Panc1 (cell line): ENCODE measurements around the gene ATPAF2. TPM values are rescaled to one million over a fixed set of nuclear protein-coding genes. Genes with fewer than 3 reads are reported as not detected.

Source experiments
- ATAC-seq: fragments of 200-7000 bp; cut with Tn5 transposase; 2 replicates; pipeline ENCODE4 v1.9.1; 2020; ENCODE audit warnings: mild to moderate bottlenecking, moderate library complexity
- BruUV-seq: library from RNA; stranded (reverse); fragments of 400-500 nt; replicated peaks from 2 replicates; lab custom pipeline; 2021; lab: Mats Ljungman, UMichigan
- CTCF ChIA-PET: fragments of 300-600 bp; sonication (Branson Sonifier 250); formaldehyde crosslinking; loops from one replicate; lab custom pipeline; 2022; ENCODE audit warnings: antibody characterized with exemption; lab: Charles Lee
- POLR2A ChIA-PET: fragments of 300-600 bp; sonication (Branson Sonifier 250); formaldehyde crosslinking; loops from one replicate; lab custom pipeline; 2022; ENCODE audit warnings: antibody characterized with exemption; lab: Charles Lee
- DNase-seq: peaks from one replicate; pipeline ENCODE4 v3.0.0-alpha.2; 2010; ENCODE audit warnings: low read depth, low spot score
- H3K27ac ChIP-seq: 2 replicates; pipeline ENCODE4 v1.5.1; 2011; ENCODE audit warnings: mild to moderate bottlenecking, low read length, inconsistent platforms
- H3K27me3 ChIP-seq: fragments of 200-500 bp; sonication (Bioruptor generic); 2 replicates; pipeline ENCODE4 v1.6.0; 2014; ENCODE audit warnings: low read length, inconsistent platforms; ENCODE audit not compliant: control insufficient read depth, insufficient read depth
- H3K36me3 ChIP-seq: fragments of 200-500 bp; sonication (Bioruptor generic); 2 replicates; pipeline ENCODE4 v1.5.1; 2014; ENCODE audit warnings: inconsistent platforms, mild to moderate bottlenecking, low read length, moderate library complexity; ENCODE audit not compliant: control insufficient read depth, insufficient read depth
- H3K4me1 ChIP-seq: 2 replicates; pipeline ENCODE4 v1.5.1; 2011; ENCODE audit warnings: inconsistent platforms, mild to moderate bottlenecking, low read length, moderate library complexity; ENCODE audit not compliant: control insufficient read depth, insufficient read depth
- H3K4me3 ChIP-seq, 2 experiments: 2 replicates each; pipeline ENCODE4 v1.5.1; 2011 to 2012; ENCODE audit warnings: low read depth in 2 of 2, low read length in 2 of 2, mild to moderate bottlenecking in 2 of 2, inconsistent platforms in 1 of 2, moderate library complexity in 1 of 2
- H3K9me3 ChIP-seq: fragments of 200-500 bp; sonication (Bioruptor generic); 2 replicates; pipeline ENCODE4 v1.5.1; 2014; ENCODE audit warnings: low read depth, mild to moderate bottlenecking, inconsistent platforms, low read length, moderate library complexity; ENCODE audit not compliant: control insufficient read depth, insufficient read depth
- POLR2AphosphoS5 ChIP-seq: IDR thresholded peaks from 2 replicates; pipeline ENCODE4 v1.6.1; 2012; ENCODE audit warnings: mild to moderate bottlenecking, low read depth, low read length, moderate library complexity
- SIN3A ChIP-seq: IDR thresholded peaks from 2 replicates; pipeline ENCODE4 v1.6.1; 2012; ENCODE audit warnings: low read depth, mild to moderate bottlenecking, low read length, moderate library complexity, borderline replicate concordance; ENCODE audit not compliant: insufficient read depth
- TCF7L2 ChIP-seq: IDR thresholded peaks from 2 replicates; pipeline ENCODE4 v1.6.1; 2011; ENCODE audit warnings: mild to moderate bottlenecking, low read depth, low read length, inconsistent platforms
- in situ Hi-C: cut with HindIII; loops from 2 replicates; pipeline ENCODE4 v1.10.0; 2016; ENCODE audit warnings: low sequenced_read_pairs, low pct_unique_long_range_greater_than_20kb
- intact Hi-C: fragments of 100-400 bp; cut with micrococcal nuclease; formaldehyde crosslinking; loops from one replicate; pipeline ENCODE4 v1.10.0; 2022; ENCODE audit not compliant: unreplicated experiment
- total RNA-seq: library from RNA; stranded (reverse); gene quantifications from one replicate; pipeline ENCODE4 v1.2.1, GENCODE V29; 2021; ENCODE audit not compliant: unreplicated experiment
- TF ChIP-seq, protein P1 (sequence below): fragments of 450-650 bp; IDR thresholded peaks from 2 replicates; pipeline ENCODE4 v1.5.1; 2017; ENCODE audit warnings: mild to moderate bottlenecking
- TF ChIP-seq, protein P2 (sequence below), 2 experiments: IDR thresholded peaks; 2 replicates each; pipeline ENCODE4 v1.6.1; 2011 to 2012; ENCODE audit warnings: low read depth in 2 of 2, control low read depth in 1 of 2, low read length in 1 of 2, mild to moderate bottlenecking in 1 of 2, moderate library complexity in 1 of 2; ENCODE audit not compliant: insufficient read depth in 1 of 2

Gene ATPAF2
- total RNA-seq, 1 experiment from 2014 or later = 22.3 TPM

DNA sequence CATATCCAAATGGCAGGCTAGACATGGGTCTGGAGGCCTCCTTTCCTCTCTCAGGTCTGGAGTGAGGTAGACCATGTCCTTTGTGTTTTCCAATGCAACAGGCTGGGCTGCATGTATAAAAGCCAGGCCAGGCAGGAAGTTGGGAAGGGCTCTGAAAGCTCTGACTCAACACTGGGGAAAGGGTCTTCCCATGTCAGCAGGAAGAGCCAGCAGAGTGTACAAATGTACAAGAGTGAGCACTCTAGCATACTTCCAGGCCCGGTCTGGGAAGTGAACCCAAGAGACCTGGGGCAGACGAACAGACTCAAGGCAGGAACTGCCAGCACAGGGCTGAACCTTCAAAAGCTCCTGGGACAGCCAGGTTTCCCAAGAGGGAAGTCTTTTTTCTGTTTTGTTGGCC is 7.0 kb downstream of the ATPAF2 start:
- Histone ChIP-seq H3K9me3 (no peaks in the 10 kb centered on the region), H3K4me1 (no peaks in the 10 kb centered on the region), H3K4me3 (no peak overlapping the region), H3K36me3 (no peaks in the 10 kb centered on the region), H3K27me3 (no peaks in the 10 kb centered on the region), H3K27ac (0 out of 2 replicates have a peak overlapping the region, but pooled peaks have one; percentile 7)
- no peak for DNase-seq
- ChIA-PET POLR2A (no interaction called here), CTCF (no interaction called here)
- TF ChIP-seq, protein P1, sequence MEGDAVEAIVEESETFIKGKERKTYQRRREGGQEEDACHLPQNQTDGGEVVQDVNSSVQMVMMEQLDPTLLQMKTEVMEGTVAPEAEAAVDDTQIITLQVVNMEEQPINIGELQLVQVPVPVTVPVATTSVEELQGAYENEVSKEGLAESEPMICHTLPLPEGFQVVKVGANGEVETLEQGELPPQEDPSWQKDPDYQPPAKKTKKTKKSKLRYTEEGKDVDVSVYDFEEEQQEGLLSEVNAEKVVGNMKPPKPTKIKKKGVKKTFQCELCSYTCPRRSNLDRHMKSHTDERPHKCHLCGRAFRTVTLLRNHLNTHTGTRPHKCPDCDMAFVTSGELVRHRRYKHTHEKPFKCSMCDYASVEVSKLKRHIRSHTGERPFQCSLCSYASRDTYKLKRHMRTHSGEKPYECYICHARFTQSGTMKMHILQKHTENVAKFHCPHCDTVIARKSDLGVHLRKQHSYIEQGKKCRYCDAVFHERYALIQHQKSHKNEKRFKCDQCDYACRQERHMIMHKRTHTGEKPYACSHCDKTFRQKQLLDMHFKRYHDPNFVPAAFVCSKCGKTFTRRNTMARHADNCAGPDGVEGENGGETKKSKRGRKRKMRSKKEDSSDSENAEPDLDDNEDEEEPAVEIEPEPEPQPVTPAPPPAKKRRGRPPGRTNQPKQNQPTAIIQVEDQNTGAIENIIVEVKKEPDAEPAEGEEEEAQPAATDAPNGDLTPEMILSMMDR = no peak
- TF ChIP-seq, protein P2, sequence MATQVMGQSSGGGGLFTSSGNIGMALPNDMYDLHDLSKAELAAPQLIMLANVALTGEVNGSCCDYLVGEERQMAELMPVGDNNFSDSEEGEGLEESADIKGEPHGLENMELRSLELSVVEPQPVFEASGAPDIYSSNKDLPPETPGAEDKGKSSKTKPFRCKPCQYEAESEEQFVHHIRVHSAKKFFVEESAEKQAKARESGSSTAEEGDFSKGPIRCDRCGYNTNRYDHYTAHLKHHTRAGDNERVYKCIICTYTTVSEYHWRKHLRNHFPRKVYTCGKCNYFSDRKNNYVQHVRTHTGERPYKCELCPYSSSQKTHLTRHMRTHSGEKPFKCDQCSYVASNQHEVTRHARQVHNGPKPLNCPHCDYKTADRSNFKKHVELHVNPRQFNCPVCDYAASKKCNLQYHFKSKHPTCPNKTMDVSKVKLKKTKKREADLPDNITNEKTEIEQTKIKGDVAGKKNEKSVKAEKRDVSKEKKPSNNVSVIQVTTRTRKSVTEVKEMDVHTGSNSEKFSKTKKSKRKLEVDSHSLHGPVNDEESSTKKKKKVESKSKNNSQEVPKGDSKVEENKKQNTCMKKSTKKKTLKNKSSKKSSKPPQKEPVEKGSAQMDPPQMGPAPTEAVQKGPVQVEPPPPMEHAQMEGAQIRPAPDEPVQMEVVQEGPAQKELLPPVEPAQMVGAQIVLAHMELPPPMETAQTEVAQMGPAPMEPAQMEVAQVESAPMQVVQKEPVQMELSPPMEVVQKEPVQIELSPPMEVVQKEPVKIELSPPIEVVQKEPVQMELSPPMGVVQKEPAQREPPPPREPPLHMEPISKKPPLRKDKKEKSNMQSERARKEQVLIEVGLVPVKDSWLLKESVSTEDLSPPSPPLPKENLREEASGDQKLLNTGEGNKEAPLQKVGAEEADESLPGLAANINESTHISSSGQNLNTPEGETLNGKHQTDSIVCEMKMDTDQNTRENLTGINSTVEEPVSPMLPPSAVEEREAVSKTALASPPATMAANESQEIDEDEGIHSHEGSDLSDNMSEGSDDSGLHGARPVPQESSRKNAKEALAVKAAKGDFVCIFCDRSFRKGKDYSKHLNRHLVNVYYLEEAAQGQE (IDR thresholded peaks at IDR 0.05; ENCODE audit: insufficient read depth in 1 of 2, low read depth in 2 of 2, low read length in 1 of 2) = no peak
- no peak for TF ChIP-seq POLR2AphosphoS5
- TF ChIP-seq SIN3A = no peak
- TF ChIP-seq TCF7L2 = no peak
- no TSS peak for BruUV-seq
- ATAC-seq = no peak
- in situ Hi-C loops (no loop called here), intact Hi-C loops (loop anchor here (2.0 to 10.0 kb wide), 2 partner anchors 141 to 207 kb away; no protein-coding TSS in a partner anchor)

DNA sequence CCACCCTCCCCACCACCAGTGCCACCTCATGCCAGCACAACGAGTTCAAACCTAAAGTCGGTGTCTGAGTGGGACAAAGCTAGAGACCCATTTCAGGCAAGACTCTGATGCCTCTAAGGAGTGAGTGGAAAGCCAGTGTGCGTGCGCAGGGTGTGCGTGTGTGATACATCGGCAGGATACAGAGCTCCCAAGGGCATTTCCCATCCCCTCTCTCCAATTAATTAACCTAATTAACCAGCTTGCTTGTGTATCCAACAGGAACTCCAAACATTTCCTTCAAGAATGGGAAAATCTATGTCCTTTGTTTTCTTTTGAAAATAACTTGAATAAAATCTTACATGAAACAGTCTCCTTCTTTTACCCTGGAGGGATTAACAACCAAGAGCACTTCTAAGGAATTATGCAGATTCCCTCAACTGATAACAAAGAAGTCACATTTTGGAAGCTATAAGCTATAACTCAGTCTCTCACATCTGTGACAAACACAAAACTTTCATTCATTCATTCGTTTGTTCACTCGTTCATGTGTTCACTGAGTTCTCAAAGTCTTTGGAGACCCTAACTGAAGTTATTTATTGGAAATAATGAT is 9.9 kb downstream of the ATPAF2 start:
- no peak overlapping the region for H3K27ac ChIP-seq
- H3K4me1 ChIP-seq = no peaks in the 10 kb centered on the region
- no peaks in the 10 kb centered on the region for H3K27me3 ChIP-seq
- in situ Hi-C loops = no loop called here
- intact Hi-C loops = no loop called here
- CTCF ChIA-PET = no interaction called here
- POLR2A ChIA-PET = interaction anchor here (0.7 kb wide), 1 partner anchor 250 kb away, joined by 21 read pairs; no protein-coding TSS in a partner anchor
- no TSS peak for BruUV-seq
- DNase-seq (no peak), ATAC-seq (no peak)
- no peaks in the 10 kb centered on the region; the same call in 1 of the 2 replicates for H3K36me3 ChIP-seq
- no peaks in the 10 kb centered on the region for H3K9me3 ChIP-seq
- no peak overlapping the region for H3K4me3 ChIP-seq
- TF ChIP-seq TCF7L2 (no peak), SIN3A (no peak), POLR2AphosphoS5 (no peak)
- TF ChIP-seq, protein P1 = no peak
- TF ChIP-seq, protein P2 (IDR thresholded peaks at IDR 0.05; ENCODE audit: insufficient read depth in 1 of 2, low read depth in 2 of 2, low read length in 1 of 2) = no peak
